Activated CD8-positive, alpha-beta T cell treated with anti-CD3 and anti-CD28 coated beads for 36 hours (primary cell): ENCODE measurements around the gene PPP1R13B. TPM values are rescaled to one million over a fixed set of nuclear protein-coding genes. Genes with fewer than 3 reads are reported as not detected.

Experiments
- ATAC-seq: fragments of 200-7000 bp; cut with Tn5 transposase; one replicate; pipeline ENCODE4 v1.10.0; 2021; ENCODE audit warnings: mild to moderate bottlenecking, moderate library complexity
- CTCF ChIA-PET: fragments of 350-600 bp; sonication (Branson Sonifier 250); formaldehyde crosslinking; loops from one replicate; lab custom pipeline; 2021; ENCODE audit warnings: antibody characterized with exemption; lab: Charles Lee
- POLR2A ChIA-PET: fragments of 350-600 bp; sonication (Branson Sonifier 250); formaldehyde crosslinking; loops from one replicate; lab custom pipeline; 2021; ENCODE audit warnings: antibody characterized with exemption; lab: Charles Lee
- DNase-seq: peaks from one replicate; pipeline ENCODE4 v3.0.0-alpha.2; 2020
- H3K27ac Mint-ChIP-seq: one replicate; pipeline ENCODE4 v1.8.0; 2021; ENCODE audit warnings: mild to moderate bottlenecking, mixed read lengths
- H3K27me3 Mint-ChIP-seq: one replicate; pipeline ENCODE4 v1.8.0; 2021; ENCODE audit warnings: mixed read lengths
- H3K36me3 Mint-ChIP-seq: one replicate; pipeline ENCODE4 v1.8.0; 2021; ENCODE audit warnings: low read depth, mixed read lengths
- H3K4me1 Mint-ChIP-seq: one replicate; pipeline ENCODE4 v1.8.0; 2021; ENCODE audit warnings: low read depth, mixed read lengths
- H3K4me3 Mint-ChIP-seq: one replicate; pipeline ENCODE4 v1.8.0; 2021; ENCODE audit warnings: mild to moderate bottlenecking, moderate library complexity, mixed read lengths
- H3K9me3 Mint-ChIP-seq: one replicate; pipeline ENCODE4 v1.8.0; 2021; ENCODE audit warnings: mixed read lengths
- CTCF ChIP-seq: fragments of 200-600 bp; IDR thresholded peaks from one replicate; pipeline ENCODE4 v1.8.0; 2022; ENCODE audit warnings: antibody characterized with exemption, mild to moderate bottlenecking
- intact Hi-C: fragments of 100-400 bp; cut with micrococcal nuclease; formaldehyde crosslinking; loops from one replicate; pipeline ENCODE4 v1.10.0; 2022
- total RNA-seq, 2 experiments: library from RNA; stranded (reverse); gene quantifications; one replicate each; pipeline ENCODE4 v1.2.3, GENCODE V29; 2021

The PPP1R13B gene
- total RNA-seq, 2 experiments from 2014 or later = 11.9 to 14.5 TPM

GRCh38 chr14:103687712-103688111 lies 159.7 kb downstream of the PPP1R13B start:
- no peak for TF ChIP-seq CTCF
- Mint-ChIP-seq H3K4me1 (no peaks in the 10 kb centered on the region), H3K27ac (no peak overlapping the region), H3K36me3 (peaks cover 18% of the 10 kb centered on the region), H3K4me3 (no peak overlapping the region), H3K27me3 (no peaks in the 10 kb centered on the region), H3K9me3 (no peaks in the 10 kb centered on the region)
- ATAC-seq = no peak
- ChIA-PET CTCF (interaction anchor here (1.4 kb wide), 2 partner anchors 8 to 32 kb away, joined by 3 to 7 read pairs; no protein-coding TSS in a partner anchor), POLR2A (interaction anchor here (1.0 to 1.5 kb wide), 4 partner anchors 9 to 124 kb away, joined by 3 to 4 read pairs (median 3); no protein-coding TSS in a partner anchor)
- intact Hi-C loops = no loop called here
- no peak for DNase-seq

GRCh38 chr14:103686831-103687485 lies 160.4 kb downstream of the PPP1R13B start:
- Mint-ChIP-seq H3K27me3 (no peaks in the 10 kb centered on the region), H3K4me1 (no peaks in the 10 kb centered on the region), H3K4me3 (no peak overlapping the region), H3K27ac (no peak overlapping the region), H3K9me3 (no peaks in the 10 kb centered on the region), H3K36me3 (peaks cover 18% of the 10 kb centered on the region)
- intact Hi-C loops = no loop called here
- DNase-seq (no peak), ATAC-seq (no peak)
- TF ChIP-seq CTCF = no peak
- ChIA-PET POLR2A (interaction anchor here (0.6 to 1.5 kb wide), 4 partner anchors 14 to 124 kb away, joined by 3 to 4 read pairs (median 4); no protein-coding TSS in a partner anchor), CTCF (interaction anchor here (0.6 to 1.4 kb wide), 3 partner anchors 22 to 120 kb away, joined by 3 read pairs; no protein-coding TSS in a partner anchor)

GRCh38 chr14:103685276-103686211 lies 161.8 kb downstream of the PPP1R13B start:
- no peak for TF ChIP-seq CTCF
- ATAC-seq (no peak), DNase-seq (no peak)
- ChIA-PET POLR2A (interaction anchor here (0.8 to 1.1 kb wide), 3 partner anchors 17 to 55 kb away, joined by 3 to 4 read pairs (median 3); no protein-coding TSS in a partner anchor), CTCF (interaction anchor here (0.6 to 0.9 kb wide), 3 partner anchors 50 to 119 kb away, joined by 3 read pairs; no protein-coding TSS in a partner anchor)
- Mint-ChIP-seq H3K9me3 (no peaks in the 10 kb centered on the region), H3K27ac (no peak overlapping the region), H3K27me3 (no peaks in the 10 kb centered on the region), H3K4me1 (no peaks in the 10 kb centered on the region), H3K36me3 (peaks cover 25% of the 10 kb centered on the region), H3K4me3 (no peak overlapping the region)
- intact Hi-C loops = no loop called here

GRCh38 chr14:103684871-103685270 lies 162.5 kb downstream of the PPP1R13B start:
- ATAC-seq (no peak), DNase-seq (no peak)
- Mint-ChIP-seq H3K27ac (no peak overlapping the region), H3K4me3 (no peak overlapping the region), H3K27me3 (no peaks in the 10 kb centered on the region), H3K9me3 (no peaks in the 10 kb centered on the region), H3K4me1 (no peaks in the 10 kb centered on the region), H3K36me3 (peaks cover 28% of the 10 kb centered on the region)
- intact Hi-C loops = no loop called here
- CTCF ChIA-PET = interaction anchor here (0.6 kb wide), 1 partner anchor 66 kb away, joined by 3 read pairs; no protein-coding TSS in a partner anchor
- no peak for TF ChIP-seq CTCF
- POLR2A ChIA-PET = interaction anchor here (0.8 to 1.1 kb wide), 2 partner anchors 18 to 56 kb away, joined by 3 to 4 read pairs; no protein-coding TSS in a partner anchor
